Stomach smooth muscle (tissue), 2 donors: Measurements from ENCODE around the gene TTC29.
"Not testable (repeated sequence)": the region's sequence is repeated elsewhere in the genome, so short reads cannot be mapped to it uniquely, and the experiment has no call there.

Experiments
- H3K27ac ChIP-seq: one replicate; pipeline ENCODE4 v1.7.0; 2013; ENCODE audit warnings: mild to moderate bottlenecking, low read length, inconsistent platforms
- H3K27me3 ChIP-seq, 2 donors: one replicate each; pipeline ENCODE4 v1.7.0; 2013; ENCODE audit warnings: low read length in 2 of 2; ENCODE audit not compliant: insufficient read depth in 2 of 2, control insufficient read depth in 1 of 2
- H3K36me3 ChIP-seq, 2 donors: one replicate each; pipeline ENCODE4 v1.7.0; 2013; ENCODE audit warnings: low read length in 2 of 2; ENCODE audit not compliant: control insufficient read depth in 2 of 2, insufficient read depth in 2 of 2
- H3K4me1 ChIP-seq: one replicate; pipeline ENCODE4 v1.7.0; 2013; ENCODE audit warnings: low read length; ENCODE audit not compliant: control insufficient read depth, insufficient read depth
- H3K4me3 ChIP-seq, 2 donors: one replicate each; pipeline ENCODE4 v1.7.0; 2013; ENCODE audit warnings: low read length in 2 of 2
- H3K9ac ChIP-seq, 2 donors: one replicate each; pipeline ENCODE4 v1.7.0; 2013; ENCODE audit warnings: low read length in 2 of 2, mild to moderate bottlenecking in 1 of 2
- H3K9me3 ChIP-seq, 2 donors: one replicate each; pipeline ENCODE4 v1.7.0; 2013; ENCODE audit warnings: low read length in 2 of 2; ENCODE audit not compliant: control insufficient read depth in 2 of 2
- donor health status: healthy.
- donor health status: Pancreatic carcinoma.

Gene TTC29

DNA sequence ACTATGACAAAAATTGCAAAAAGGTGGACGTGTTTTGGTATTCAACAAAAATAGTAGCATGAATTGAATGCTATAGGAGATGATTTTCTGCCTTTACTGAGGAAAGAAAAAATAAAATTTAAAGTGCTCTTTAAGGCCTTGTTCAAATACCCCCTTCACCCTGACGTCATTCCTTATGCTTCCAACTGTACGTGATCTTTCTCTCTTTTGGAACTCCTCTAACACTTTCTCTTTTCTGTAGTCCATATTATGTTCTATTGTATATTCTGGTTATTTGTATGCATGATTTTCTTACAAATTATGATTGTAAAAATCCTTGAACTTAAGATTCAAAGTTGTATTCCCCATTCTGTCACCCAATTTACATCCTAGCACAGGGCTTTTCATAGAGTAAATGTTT lies 206.5 kb downstream of the TTC29 start:
- no peak overlapping the region for H3K4me3 ChIP-seq
- no peak overlapping the region for H3K9ac ChIP-seq
- no peaks in the 10 kb centered on the region for H3K27me3 ChIP-seq
- H3K9me3 ChIP-seq, result peaks cover 0 to 2% of the 10 kb centered on the region in 2 donors
- no peaks in the 10 kb centered on the region for H3K36me3 ChIP-seq
- H3K27ac ChIP-seq, result no peak overlapping the region
- H3K4me1 ChIP-seq, result no peaks in the 10 kb centered on the region

DNA sequence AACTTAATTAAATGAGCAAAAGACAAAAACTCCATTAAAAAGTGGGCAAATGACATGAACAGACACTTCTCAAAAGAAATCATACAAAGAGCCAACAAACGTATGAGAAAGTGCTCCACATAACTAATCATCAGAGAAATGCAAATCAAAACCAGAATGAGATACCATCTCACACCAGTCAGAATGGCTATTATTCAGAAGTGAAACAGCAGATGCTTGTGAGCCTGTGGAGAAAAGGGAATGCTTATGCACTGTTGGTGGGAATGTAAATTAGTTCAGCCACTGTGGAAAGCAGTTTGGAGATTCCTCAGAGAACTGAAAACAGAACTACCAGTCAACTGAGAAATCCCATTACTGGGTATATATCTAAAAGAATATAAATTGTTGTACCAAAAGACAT lies 222.1 kb downstream of the TTC29 start:
- not testable (repeated sequence) for H3K4me3 ChIP-seq, H3K36me3 ChIP-seq, H3K4me1 ChIP-seq, H3K27ac ChIP-seq, H3K9ac ChIP-seq, H3K9me3 ChIP-seq, H3K27me3 ChIP-seq

DNA sequence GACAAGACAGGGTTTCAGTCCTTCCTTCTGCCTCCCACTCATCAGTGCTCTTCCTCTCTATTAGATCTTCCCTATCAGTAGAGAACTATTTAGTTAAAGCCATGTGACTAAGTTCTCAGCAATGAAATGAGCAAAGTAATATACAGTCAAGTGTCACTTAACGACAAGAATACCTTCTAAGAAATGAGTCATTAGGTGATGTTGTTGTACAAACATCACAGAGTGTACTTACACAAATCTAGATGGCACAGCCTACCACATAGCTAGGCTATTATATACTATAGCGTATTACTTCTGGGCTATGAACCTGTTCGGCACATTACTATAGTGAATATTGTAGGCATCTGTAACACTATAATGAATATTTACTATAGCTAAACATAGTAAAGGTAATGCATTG lies 235.7 kb downstream of the TTC29 start:
- no peaks in the 10 kb centered on the region for H3K9me3 ChIP-seq
- no peak overlapping the region for H3K27ac ChIP-seq
- no peaks in the 10 kb centered on the region for H3K4me1 ChIP-seq
- H3K9ac ChIP-seq, result no peak overlapping the region
- no peaks in the 10 kb centered on the region for H3K36me3 ChIP-seq
- no peak overlapping the region for H3K4me3 ChIP-seq
- H3K27me3 ChIP-seq, result no peaks in the 10 kb centered on the region

DNA sequence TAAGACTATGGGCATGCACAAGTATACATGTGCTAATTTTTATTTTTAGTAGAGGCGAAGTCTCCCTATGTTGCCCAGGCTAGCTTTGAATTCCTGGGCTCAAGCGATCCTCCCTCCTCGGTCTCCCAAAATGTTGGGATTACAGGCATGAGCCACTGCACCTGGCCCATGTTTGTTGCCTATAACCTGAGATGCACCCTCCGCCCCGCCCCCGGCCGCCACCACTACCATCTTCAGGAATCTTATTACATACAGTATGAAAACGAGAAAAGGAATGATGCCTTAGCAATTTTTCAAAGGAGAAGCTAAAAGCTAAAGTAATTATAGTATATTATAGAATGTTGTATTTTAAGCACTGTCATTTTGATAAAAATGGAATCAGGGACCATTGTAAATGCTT lies 245.8 kb downstream of the TTC29 start:
- Histone ChIP-seq H3K36me3 (no peaks in the 10 kb centered on the region), H3K4me3 (no peak overlapping the region), H3K4me1 (no peaks in the 10 kb centered on the region), H3K9ac (no peak overlapping the region), H3K27ac (no peak overlapping the region), H3K9me3 (no peaks in the 10 kb centered on the region), H3K27me3 (no peaks in the 10 kb centered on the region)

DNA sequence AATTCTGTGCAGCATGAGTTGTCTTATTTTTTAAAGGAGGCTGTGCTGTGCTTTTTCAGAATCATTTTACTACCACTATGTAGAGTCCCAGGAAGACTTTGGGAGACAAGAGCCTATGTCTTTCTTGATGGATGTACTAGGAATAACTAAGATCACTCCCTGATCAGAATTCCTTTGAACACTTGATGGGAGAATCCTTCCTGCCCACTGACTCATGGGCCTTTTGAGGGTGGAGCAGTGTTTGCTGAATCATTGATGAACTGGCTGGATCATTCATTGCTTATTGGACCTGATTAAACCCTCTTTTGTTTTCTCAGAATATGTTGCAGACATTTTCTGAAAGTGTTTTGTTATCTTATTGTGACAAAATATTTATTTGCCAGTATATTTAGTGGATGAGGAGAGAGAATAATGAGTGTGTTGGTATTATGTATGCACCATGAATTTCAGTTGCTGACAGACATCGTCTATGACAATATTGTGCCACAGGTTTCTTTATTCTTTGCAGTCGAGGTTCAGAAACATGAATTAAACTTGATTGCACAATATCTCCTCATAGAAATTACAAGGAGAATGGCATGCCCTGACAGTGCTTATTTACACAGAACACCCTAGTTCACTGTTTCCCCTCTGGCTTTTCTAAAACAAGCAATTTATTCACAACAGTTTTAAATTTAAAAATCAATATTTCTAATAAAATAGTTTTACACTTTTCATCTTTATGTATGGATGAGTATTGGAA lies 270.7 kb downstream of the TTC29 start:
- Histone ChIP-seq H3K27me3 (no peaks in the 10 kb centered on the region), H3K4me1 (no peaks in the 10 kb centered on the region), H3K4me3 (no peak overlapping the region), H3K36me3 (no peaks in the 10 kb centered on the region), H3K9ac (no peak overlapping the region), H3K27ac (no peak overlapping the region), H3K9me3 (no peaks in the 10 kb centered on the region)

DNA sequence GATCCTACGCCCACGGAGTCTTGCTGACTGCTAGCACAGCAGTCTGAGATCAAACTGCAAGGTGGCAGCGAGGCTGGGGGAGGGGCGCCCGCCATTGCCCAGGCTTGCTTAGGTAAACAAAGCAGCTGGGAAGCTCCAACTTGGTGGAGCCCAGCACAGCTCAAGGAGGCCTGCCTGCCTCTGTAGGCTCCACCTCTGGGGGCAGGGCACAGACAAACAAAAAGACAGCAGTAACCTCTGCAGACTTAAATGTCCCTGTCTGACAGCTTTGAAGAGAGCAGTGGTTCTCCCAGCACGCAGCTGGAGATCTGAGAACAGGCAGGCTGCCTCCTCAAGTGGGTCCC lies 281.7 kb downstream of the TTC29 start:
- H3K27ac ChIP-seq, H3K4me3 ChIP-seq, H3K27me3 ChIP-seq, H3K4me1 ChIP-seq, H3K9me3 ChIP-seq, H3K9ac ChIP-seq, H3K36me3 ChIP-seq: not testable (repeated sequence)

DNA sequence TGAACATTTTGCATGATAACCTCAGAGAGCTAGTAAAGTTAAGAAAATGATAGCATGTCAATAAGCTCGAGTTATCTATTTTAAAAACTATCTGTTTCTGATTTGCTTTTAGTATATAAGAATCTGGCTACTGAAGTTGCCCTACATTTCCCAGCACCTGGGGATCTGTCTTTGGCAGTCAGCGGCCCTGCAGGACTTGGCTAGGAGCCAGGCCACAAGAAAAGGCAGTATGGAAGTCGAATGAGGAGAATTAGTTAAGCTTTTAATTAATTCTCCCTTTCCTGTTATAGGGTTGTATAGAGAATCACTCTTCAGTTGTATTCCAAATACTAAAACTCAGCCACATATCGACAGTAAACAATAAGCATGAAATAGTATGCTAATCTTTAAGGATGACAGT lies 284.3 kb downstream of the TTC29 start:
- H3K9ac ChIP-seq, result no peak overlapping the region
- no peak overlapping the region for H3K27ac ChIP-seq
- no peaks in the 10 kb centered on the region for H3K36me3 ChIP-seq
- H3K4me3 ChIP-seq, result no peak overlapping the region
- no peaks in the 10 kb centered on the region for H3K4me1 ChIP-seq
- peaks cover 0 to 3% of the 10 kb centered on the region in 2 donors for H3K27me3 ChIP-seq
- H3K9me3 ChIP-seq, result no peaks in the 10 kb centered on the region
